Measurements from ENCODE around the gene SVOPL.

Gene SVOPL

DNA sequence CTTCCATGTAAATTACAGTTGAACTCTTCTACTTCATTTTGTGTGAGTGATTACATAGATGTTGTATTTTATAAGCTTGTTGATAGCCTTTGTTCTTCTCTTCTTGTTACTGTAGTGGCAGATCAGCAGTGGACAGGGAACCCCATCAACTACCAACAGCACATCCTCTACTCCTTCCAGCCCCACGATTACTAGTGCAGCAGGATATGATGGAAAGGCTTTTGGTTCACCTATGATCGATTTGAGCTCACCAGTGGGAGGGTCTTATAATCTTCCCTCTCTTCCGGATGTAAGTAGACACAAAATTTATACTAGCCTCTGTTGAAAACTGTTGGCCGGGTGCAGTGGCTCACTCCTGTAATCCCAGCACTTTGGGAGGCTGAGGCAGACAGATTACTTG, 130.4 kb downstream of the SVOPL start:
- Histone ChIP-seq H2AFZ (no peak overlapping the region), H3K9me3 (ENCODE audit: control insufficient read depth, low read length) (no peaks in the 10 kb centered on the region), H3K36me3 (ENCODE audit: control insufficient read depth, insufficient read depth, low read length) (no peaks in the 10 kb centered on the region), H3K27me3 (ENCODE audit: control insufficient read depth, insufficient read depth, low read length) (no peaks in the 10 kb centered on the region), H3K9ac (no peak overlapping the region), H3K27ac (no peak overlapping the region), H3K79me2 (no peaks in the 10 kb centered on the region), H3K4me3 (ENCODE audit: low read depth, low read length) (no peak overlapping the region), H3K4me1 (no peaks in the 10 kb centered on the region), H3K4me2 (ENCODE audit: low read length) (no peak overlapping the region)
- TF ChIP-seq, protein P1, sequence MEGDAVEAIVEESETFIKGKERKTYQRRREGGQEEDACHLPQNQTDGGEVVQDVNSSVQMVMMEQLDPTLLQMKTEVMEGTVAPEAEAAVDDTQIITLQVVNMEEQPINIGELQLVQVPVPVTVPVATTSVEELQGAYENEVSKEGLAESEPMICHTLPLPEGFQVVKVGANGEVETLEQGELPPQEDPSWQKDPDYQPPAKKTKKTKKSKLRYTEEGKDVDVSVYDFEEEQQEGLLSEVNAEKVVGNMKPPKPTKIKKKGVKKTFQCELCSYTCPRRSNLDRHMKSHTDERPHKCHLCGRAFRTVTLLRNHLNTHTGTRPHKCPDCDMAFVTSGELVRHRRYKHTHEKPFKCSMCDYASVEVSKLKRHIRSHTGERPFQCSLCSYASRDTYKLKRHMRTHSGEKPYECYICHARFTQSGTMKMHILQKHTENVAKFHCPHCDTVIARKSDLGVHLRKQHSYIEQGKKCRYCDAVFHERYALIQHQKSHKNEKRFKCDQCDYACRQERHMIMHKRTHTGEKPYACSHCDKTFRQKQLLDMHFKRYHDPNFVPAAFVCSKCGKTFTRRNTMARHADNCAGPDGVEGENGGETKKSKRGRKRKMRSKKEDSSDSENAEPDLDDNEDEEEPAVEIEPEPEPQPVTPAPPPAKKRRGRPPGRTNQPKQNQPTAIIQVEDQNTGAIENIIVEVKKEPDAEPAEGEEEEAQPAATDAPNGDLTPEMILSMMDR (IDR thresholded peaks at IDR 0.05): no peak

DNA sequence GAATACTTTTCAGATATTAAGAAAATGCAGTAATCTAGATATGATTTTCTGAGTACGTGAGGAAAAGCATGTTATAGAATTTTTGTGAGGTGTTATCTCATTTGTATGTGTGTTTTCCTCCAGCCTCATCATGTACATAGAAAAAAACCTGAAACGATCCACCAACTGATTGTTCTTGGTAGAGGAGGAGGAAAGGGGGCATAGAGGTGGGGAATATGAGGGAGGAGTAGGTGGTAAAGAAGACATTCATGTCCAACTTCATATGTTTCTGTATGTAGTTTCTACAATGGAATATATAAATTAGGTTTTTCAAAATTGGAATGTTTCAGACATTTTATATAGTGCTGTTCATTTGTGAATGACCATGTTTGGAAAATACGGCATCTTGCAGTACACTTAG, 131.7 kb downstream of the SVOPL start:
- Histone ChIP-seq H3K27me3 (ENCODE audit: control insufficient read depth, insufficient read depth, low read length) (no peaks in the 10 kb centered on the region), H3K4me2 (ENCODE audit: low read length) (no peak overlapping the region), H3K4me3 (ENCODE audit: low read depth, low read length) (no peak overlapping the region), H3K9ac (no peak overlapping the region), H3K79me2 (no peaks in the 10 kb centered on the region), H2AFZ (no peak overlapping the region), H3K4me1 (no peaks in the 10 kb centered on the region), H3K36me3 (ENCODE audit: control insufficient read depth, insufficient read depth, low read length) (no peaks in the 10 kb centered on the region), H3K27ac (no peak overlapping the region), H3K9me3 (ENCODE audit: control insufficient read depth, low read length) (peaks cover 2% of the 10 kb centered on the region)
- TF ChIP-seq, protein P1 (IDR thresholded peaks at IDR 0.05): no peak

DNA sequence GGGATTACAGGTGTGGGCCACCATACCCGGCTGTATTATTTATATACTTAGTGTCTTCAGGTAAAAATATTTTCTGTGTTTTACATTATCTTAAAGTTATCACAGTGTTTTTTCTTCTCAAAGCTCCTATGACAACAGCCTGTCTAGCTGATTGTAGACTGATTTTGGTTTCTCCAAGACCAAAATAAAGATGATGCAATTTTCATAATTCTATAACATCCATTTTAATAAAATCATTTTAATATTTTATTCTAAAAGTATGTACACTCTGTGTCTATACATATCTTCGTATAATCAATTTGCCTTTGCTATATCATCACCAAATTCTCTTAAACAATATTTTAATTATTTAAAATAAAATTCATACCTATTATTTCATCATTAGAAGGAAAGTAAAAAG, 132.5 kb downstream of the SVOPL start:
- Histone ChIP-seq H3K4me2 (ENCODE audit: low read length) (no peak overlapping the region), H3K9ac (no peak overlapping the region), H3K27ac (no peak overlapping the region), H3K4me3 (ENCODE audit: low read depth, low read length) (no peak overlapping the region), H3K36me3 (ENCODE audit: control insufficient read depth, insufficient read depth, low read length) (no peaks in the 10 kb centered on the region), H3K27me3 (ENCODE audit: control insufficient read depth, insufficient read depth, low read length) (no peaks in the 10 kb centered on the region), H3K9me3 (ENCODE audit: control insufficient read depth, low read length) (peaks cover 3% of the 10 kb centered on the region), H2AFZ (no peak overlapping the region), H3K4me1 (no peaks in the 10 kb centered on the region), H3K79me2 (no peaks in the 10 kb centered on the region)
- TF ChIP-seq, protein P1 (IDR thresholded peaks at IDR 0.05): no peak

DNA sequence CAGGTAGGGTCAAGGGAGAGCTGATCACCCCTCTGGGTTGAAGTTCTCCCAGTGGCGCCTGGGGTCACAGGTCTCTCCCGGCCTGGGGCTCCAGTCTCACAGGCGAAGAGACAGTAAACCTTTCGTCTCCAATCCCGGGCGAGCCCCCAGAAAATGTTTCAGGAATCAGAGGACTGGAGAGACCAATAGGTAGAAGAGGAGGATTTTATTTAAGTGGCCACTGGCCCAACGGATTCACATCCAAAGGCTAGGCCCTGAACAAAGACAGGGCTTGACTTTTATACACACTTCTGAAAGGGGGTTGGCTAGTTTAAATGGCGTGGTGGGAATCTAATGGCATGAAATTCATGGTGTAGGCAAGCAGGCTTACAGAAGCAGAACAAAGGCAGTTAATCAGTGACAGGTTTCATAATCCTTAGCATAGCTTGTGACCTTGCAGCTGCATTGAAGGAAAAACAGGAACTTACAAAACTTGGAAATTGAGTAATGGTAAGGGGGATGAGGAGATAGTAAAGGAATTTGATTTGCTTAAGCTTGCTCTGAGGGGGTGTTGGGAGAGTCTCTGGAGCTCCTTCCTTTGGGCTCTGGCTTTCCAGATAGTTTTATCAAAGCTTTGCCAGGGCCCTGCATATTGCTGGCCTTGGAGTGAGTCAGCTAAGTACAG, 135.6 kb downstream of the SVOPL start:
- Histone ChIP-seq H3K36me3 (ENCODE audit: control insufficient read depth, insufficient read depth, low read length) (no peaks in the 10 kb centered on the region), H3K27ac (no peak overlapping the region)
- TF ChIP-seq, protein P1 (IDR thresholded peaks at IDR 0.05): no peak

DNA sequence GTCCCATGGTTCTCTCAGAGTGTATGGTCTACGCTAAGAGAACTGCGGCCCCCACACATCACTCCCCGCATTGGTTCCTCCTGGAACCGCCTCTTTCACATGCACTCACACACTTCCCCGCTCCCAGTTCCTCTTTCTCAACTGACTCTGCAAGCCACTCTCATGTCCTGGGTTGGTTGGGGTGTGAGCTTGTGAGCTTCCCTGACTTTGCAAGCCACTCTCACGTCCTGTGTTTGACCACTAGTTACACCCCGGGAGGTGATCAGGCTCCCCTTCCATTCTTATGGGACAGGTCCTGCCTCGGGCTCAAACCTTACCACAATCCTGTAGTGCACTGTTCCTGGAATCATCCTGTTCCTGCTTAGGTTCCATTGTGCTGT, 136.1 kb downstream of the SVOPL start:
- Histone ChIP-seq H3K4me3 (ENCODE audit: low read depth, low read length) (no peak overlapping the region), H3K9me3 (ENCODE audit: control insufficient read depth, low read length) (peaks cover 3% of the 10 kb centered on the region), H3K27ac (no peak overlapping the region), H3K27me3 (ENCODE audit: control insufficient read depth, insufficient read depth, low read length) (no peaks in the 10 kb centered on the region), H3K36me3 (ENCODE audit: control insufficient read depth, insufficient read depth, low read length) (no peaks in the 10 kb centered on the region), H3K9ac (no peak overlapping the region), H3K4me1 (no peaks in the 10 kb centered on the region), H3K4me2 (ENCODE audit: low read length) (no peak overlapping the region), H3K79me2 (no peaks in the 10 kb centered on the region), H2AFZ (no peak overlapping the region)
- TF ChIP-seq, protein P1 (IDR thresholded peaks at IDR 0.05): no peak

More for the DNA sequence above, 135.6 kb downstream of the SVOPL start:
- H3K4me3 ChIP-seq (ENCODE audit: low read depth, low read length): no peak overlapping the region
- H3K9me3 ChIP-seq (ENCODE audit: control insufficient read depth, low read length): peaks cover 3% of the 10 kb centered on the region
- H3K79me2 ChIP-seq: no peaks in the 10 kb centered on the region
- H3K9ac ChIP-seq: no peak overlapping the region
- no peaks in the 10 kb centered on the region for H3K27me3 ChIP-seq (ENCODE audit: control insufficient read depth, insufficient read depth, low read length)
- H3K4me1 ChIP-seq: no peaks in the 10 kb centered on the region
- no peak overlapping the region for H2AFZ ChIP-seq
- no peak overlapping the region for H3K4me2 ChIP-seq (ENCODE audit: low read length)
